Stimulated activated naive CD4-positive, alpha-beta T cell (primary cell): ENCODE data around the gene TMEM140.
"Not testable (repeated sequence)": the region's sequence is repeated elsewhere in the genome, so short reads cannot be mapped to it uniquely, and the experiment has no call there.

ENCODE experiments used
- DNase-seq, 6 experiments: peaks; one replicate each; lab custom pipeline; 2025; lab: John Stamatoyannopoulos, UW

Gene TMEM140

GRCh38 chr7:135147899-135148721, at the start of gene TMEM140:
Gene TMEM140 (plus strand): TSS chr7:135148072. CDS start chr7:135164442, 16,370 bp downstream.
- DNase-seq, result peak; percentile 43 to 82 (median 64)

- no peak for DNase-seq
Observed at GRCh38 chr7:135098391-135098790, 49.5 kb upstream of the TMEM140 start.

- DNase-seq, result no peak
Observed at GRCh38 chr7:135100856-135101255, 47.0 kb upstream of the TMEM140 start.

GRCh38 chr7:135102372-135102771, 45.5 kb upstream of the TMEM140 start:
- no peak for DNase-seq

- no peak for DNase-seq
Observed at GRCh38 chr7:135109562-135109961, 38.3 kb upstream of the TMEM140 start.

- DNase-seq, result no peak
Observed at GRCh38 chr7:135109976-135110375, 37.9 kb upstream of the TMEM140 start.

- no peak for DNase-seq
Observed at GRCh38 chr7:135111379-135111778, 36.5 kb upstream of the TMEM140 start.

- no peak for DNase-seq
Observed at GRCh38 chr7:135114622-135115021, 33.2 kb upstream of the TMEM140 start.

- no peak for DNase-seq
Observed at GRCh38 chr7:135117096-135117495, 30.8 kb upstream of the TMEM140 start.

- DNase-seq, result no peak
Observed at GRCh38 chr7:135121868-135122267, 26.0 kb upstream of the TMEM140 start.

GRCh38 chr7:135124631-135125030, 23.2 kb upstream of the TMEM140 start:
- not testable (repeated sequence) for DNase-seq

- no peak for DNase-seq
Observed at GRCh38 chr7:135128931-135129330, 18.9 kb upstream of the TMEM140 start.

GRCh38 chr7:135129579-135129978, 18.3 kb upstream of the TMEM140 start:
- DNase-seq, result no peak

- DNase-seq, result no peak
Observed at GRCh38 chr7:135143885-135144668, 3.8 kb upstream of the TMEM140 start.

- DNase-seq, result peak in 2 of 6 experiments; percentile 46 to 57
Observed at GRCh38 chr7:135147341-135147898, 452 bp upstream of the TMEM140 start.

- no peak for DNase-seq
Observed at GRCh38 chr7:135150072-135150782, 2.4 kb downstream of the TMEM140 start.

- no peak for DNase-seq
Observed at GRCh38 chr7:135151132-135151531, 3.3 kb downstream of the TMEM140 start.

- no peak for DNase-seq
Observed at GRCh38 chr7:135151533-135151932, 3.7 kb downstream of the TMEM140 start.

GRCh38 chr7:135152442-135152841, 4.6 kb downstream of the TMEM140 start:
- DNase-seq, result no peak

- DNase-seq, result no peak
Observed at GRCh38 chr7:135154734-135155133, 6.9 kb downstream of the TMEM140 start.

GRCh38 chr7:135156290-135156689, 8.4 kb downstream of the TMEM140 start:
- DNase-seq, result no peak

- no peak for DNase-seq
Observed at GRCh38 chr7:135158141-135158655, 10.3 kb downstream of the TMEM140 start.
